ENCODE measurements around the gene SDHAF4. TPM values are rescaled to one million over a fixed set of nuclear protein-coding genes. Genes with fewer than 3 reads are reported as not detected.

Gene SDHAF4
- total and polyA plus RNA-seq, 10 of the 15 experiments (the other 5 are each of a cell fraction or from before 2014, with no cell fraction given) = 8.4 to 20.4 (median 15.6) TPM

DNA sequence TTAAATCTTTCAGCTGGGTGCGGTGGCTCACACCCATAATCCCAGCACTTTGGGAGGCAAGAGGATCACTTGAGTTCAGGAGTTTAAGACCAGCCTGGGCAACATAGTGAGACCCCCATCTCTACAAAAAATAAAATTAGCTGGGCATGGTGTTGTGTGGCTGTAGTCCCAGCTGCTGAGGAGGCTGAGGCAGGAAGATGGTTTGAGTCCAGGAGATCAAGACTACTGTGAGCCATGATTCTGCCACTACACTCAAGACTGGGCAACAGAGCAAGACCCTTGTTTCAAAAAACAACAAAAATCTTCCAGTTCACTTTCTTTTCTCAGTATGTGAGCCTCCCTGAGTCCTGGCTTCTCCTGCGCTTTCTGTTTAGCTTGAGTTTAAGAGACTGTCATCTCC lies 7.9 kb downstream of the SDHAF4 start:
- DNase-seq (ENCODE audit: low read depth, low spot score) = no peak
- intact Hi-C loops (cut with micrococcal nuclease; ENCODE audit: unreplicated experiment) (no loop called here), in situ Hi-C loops (cut with MboI) (no loop called here)
- no peak overlapping the region for H3K9ac ChIP-seq (ENCODE audit: control insufficient read depth, insufficient read depth, low read length)
- H3K27ac ChIP-seq (ENCODE audit: control insufficient read depth, insufficient read depth) = no peak overlapping the region
- H3K4me1 ChIP-seq (ENCODE audit: control insufficient read depth, insufficient read depth, low read length) = no peaks in the 10 kb centered on the region
- CTCF ChIA-PET = interaction anchor here (0.6 to 1.3 kb wide), 3 partner anchors 9 to 684 kb away, joined by 3 to 6 read pairs (median 4); no protein-coding TSS in a partner anchor
- POLR2A ChIA-PET = no interaction called here
- no peak for FAIRE-seq
- no peaks in the 10 kb centered on the region for H3K9me3 ChIP-seq (replicated peaks; ENCODE audit: control insufficient read depth, insufficient read depth, low read length)
- WGBS (ENCODE audit: insufficient coverage, insufficient replicate concordance, low lambda C conversion rate, missing lambda C conversion rate) = 98% methylated on average over 2 of the region's 2 CpGs
- H4K20me1 ChIP-seq (ENCODE audit: control insufficient read depth, insufficient read depth) = no peaks in the 10 kb centered on the region
- TF ChIP-seq SMC3 (IDR thresholded peaks at IDR 0.05; ENCODE audit: borderline replicate concordance, low read length) = no peak
- TF ChIP-seq CHD2 (IDR thresholded peaks at IDR 0.05; ENCODE audit: borderline replicate concordance, low read depth, low read length) = no peak
- no peak for TF ChIP-seq STAT1 (conservative IDR thresholded peaks at IDR 0.05)
- no peak for TF ChIP-seq CBFB (IDR thresholded peaks at IDR 0.05; ENCODE audit: low read depth)
- no peak for TF ChIP-seq CREM (IDR thresholded peaks at IDR 0.05; ENCODE audit: low read depth)
- no peak for TF ChIP-seq ZNF622 (IDR thresholded peaks at IDR 0.05)
- TF ChIP-seq, protein P1, sequence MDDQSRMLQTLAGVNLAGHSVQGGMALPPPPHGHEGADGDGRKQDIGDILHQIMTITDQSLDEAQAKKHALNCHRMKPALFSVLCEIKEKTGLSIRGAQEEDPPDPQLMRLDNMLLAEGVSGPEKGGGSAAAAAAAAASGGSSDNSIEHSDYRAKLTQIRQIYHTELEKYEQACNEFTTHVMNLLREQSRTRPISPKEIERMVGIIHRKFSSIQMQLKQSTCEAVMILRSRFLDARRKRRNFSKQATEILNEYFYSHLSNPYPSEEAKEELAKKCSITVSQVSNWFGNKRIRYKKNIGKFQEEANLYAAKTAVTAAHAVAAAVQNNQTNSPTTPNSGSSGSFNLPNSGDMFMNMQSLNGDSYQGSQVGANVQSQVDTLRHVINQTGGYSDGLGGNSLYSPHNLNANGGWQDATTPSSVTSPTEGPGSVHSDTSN (IDR thresholded peaks at IDR 0.05; ENCODE audit: insufficient replicate concordance, low read depth, low read length) = no peak
- no peak for TF ChIP-seq EZH2 (IDR thresholded peaks at IDR 0.05; ENCODE audit: borderline replicate concordance, control insufficient read depth, low read depth, low read length)
- no peak for TF ChIP-seq POU2F2 (IDR thresholded peaks at IDR 0.05; ENCODE audit: borderline replicate concordance, low read depth, low read length)
- TF ChIP-seq, protein P2, sequence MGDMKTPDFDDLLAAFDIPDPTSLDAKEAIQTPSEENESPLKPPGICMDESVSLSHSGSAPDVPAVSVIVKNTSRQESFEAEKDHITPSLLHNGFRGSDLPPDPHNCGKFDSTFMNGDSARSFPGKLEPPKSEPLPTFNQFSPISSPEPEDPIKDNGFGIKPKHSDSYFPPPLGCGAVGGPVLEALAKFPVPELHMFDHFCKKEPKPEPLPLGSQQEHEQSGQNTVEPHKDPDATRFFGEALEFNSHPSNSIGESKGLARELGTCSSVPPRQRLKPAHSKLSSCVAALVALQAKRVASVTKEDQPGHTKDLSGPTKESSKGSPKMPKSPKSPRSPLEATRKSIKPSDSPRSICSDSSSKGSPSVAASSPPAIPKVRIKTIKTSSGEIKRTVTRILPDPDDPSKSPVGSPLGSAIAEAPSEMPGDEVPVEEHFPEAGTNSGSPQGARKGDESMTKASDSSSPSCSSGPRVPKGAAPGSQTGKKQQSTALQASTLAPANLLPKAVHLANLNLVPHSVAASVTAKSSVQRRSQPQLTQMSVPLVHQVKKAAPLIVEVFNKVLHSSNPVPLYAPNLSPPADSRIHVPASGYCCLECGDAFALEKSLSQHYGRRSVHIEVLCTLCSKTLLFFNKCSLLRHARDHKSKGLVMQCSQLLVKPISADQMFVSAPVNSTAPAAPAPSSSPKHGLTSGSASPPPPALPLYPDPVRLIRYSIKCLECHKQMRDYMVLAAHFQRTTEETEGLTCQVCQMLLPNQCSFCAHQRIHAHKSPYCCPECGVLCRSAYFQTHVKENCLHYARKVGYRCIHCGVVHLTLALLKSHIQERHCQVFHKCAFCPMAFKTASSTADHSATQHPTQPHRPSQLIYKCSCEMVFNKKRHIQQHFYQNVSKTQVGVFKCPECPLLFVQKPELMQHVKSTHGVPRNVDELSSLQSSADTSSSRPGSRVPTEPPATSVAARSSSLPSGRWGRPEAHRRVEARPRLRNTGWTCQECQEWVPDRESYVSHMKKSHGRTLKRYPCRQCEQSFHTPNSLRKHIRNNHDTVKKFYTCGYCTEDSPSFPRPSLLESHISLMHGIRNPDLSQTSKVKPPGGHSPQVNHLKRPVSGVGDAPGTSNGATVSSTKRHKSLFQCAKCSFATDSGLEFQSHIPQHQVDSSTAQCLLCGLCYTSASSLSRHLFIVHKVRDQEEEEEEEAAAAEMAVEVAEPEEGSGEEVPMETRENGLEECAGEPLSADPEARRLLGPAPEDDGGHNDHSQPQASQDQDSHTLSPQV (IDR thresholded peaks at IDR 0.05) = no peak
- TF ChIP-seq, protein P3, sequence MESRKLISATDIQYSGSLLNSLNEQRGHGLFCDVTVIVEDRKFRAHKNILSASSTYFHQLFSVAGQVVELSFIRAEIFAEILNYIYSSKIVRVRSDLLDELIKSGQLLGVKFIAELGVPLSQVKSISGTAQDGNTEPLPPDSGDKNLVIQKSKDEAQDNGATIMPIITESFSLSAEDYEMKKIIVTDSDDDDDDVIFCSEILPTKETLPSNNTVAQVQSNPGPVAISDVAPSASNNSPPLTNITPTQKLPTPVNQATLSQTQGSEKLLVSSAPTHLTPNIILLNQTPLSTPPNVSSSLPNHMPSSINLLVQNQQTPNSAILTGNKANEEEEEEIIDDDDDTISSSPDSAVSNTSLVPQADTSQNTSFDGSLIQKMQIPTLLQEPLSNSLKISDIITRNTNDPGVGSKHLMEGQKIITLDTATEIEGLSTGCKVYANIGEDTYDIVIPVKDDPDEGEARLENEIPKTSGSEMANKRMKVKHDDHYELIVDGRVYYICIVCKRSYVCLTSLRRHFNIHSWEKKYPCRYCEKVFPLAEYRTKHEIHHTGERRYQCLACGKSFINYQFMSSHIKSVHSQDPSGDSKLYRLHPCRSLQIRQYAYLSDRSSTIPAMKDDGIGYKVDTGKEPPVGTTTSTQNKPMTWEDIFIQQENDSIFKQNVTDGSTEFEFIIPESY (IDR thresholded peaks at IDR 0.05) = no peak
- TF ChIP-seq SREBF1 (IDR thresholded peaks at IDR 0.05; ENCODE audit: low read length) = no peak
- SMC1A ChIA-PET (ENCODE audit: uncharacterized antibody, unreplicated experiment) = interaction anchor here (2.0 kb wide), 1 partner anchor 8 kb away, joined by 5 read pairs; no protein-coding TSS in a partner anchor
- no peak for ATAC-seq
- H3K36me3 ChIP-seq (ENCODE audit: control insufficient read depth in 2 of 2, insufficient read depth in 2 of 2, low read length in 1 of 2) = no peaks in the 10 kb centered on the region
- no peak overlapping the region for H3K4me2 ChIP-seq (ENCODE audit: control insufficient read depth, insufficient read depth)
- H3K27me3 ChIP-seq (replicated peaks in 1 of 2; ENCODE audit: control insufficient read depth in 2 of 2, insufficient read depth in 2 of 2, low read length in 1 of 2) = no peaks in the 10 kb centered on the region; a peak in 1 of 4 replicates
- RAD21 ChIA-PET (ENCODE audit: unreplicated experiment) = no interaction called here
- H2AFZ ChIP-seq (ENCODE audit: control insufficient read depth, low read depth, low read length) = no peak overlapping the region
- H3K4me3 ChIP-seq = no peak overlapping the region
- no TSS peak for BruUV-seq (replicated peaks)
- no peaks in the 10 kb centered on the region for H3K79me2 ChIP-seq (ENCODE audit: control insufficient read depth, insufficient read depth, low read length)
